Chondrocyte (in vitro differentiated cells): Measurements from ENCODE around the gene ARL4D. TPM values are rescaled to one million over a fixed set of nuclear protein-coding genes. Genes with fewer than 3 reads are reported as not detected.

Experiments
- DNase-seq: peaks from one replicate; pipeline ENCODE4 v3.0.0; 2021; ENCODE audit warnings: mixed read lengths, low spot score
- H3K27ac Mint-ChIP-seq: one replicate; pipeline ENCODE4 v1.8.0; 2021; ENCODE audit warnings: mild to moderate bottlenecking, moderate library complexity, mixed read lengths; ENCODE audit not compliant: unreplicated experiment
- H3K27me3 Mint-ChIP-seq: 2 replicates; pipeline ENCODE4 v1.8.0; 2021; ENCODE audit warnings: low read depth, mixed read lengths
- H3K36me3 Mint-ChIP-seq: 2 replicates; pipeline ENCODE4 v1.8.0; 2021; ENCODE audit warnings: low read depth, mixed read lengths
- H3K4me1 Mint-ChIP-seq: 2 replicates; pipeline ENCODE4 v1.8.0; 2021; ENCODE audit warnings: low read depth, mild to moderate bottlenecking, mixed read lengths
- H3K4me3 Mint-ChIP-seq: one replicate; pipeline ENCODE4 v1.8.0; 2021; ENCODE audit warnings: mild to moderate bottlenecking, moderate library complexity, mixed read lengths; ENCODE audit not compliant: unreplicated experiment
- H3K9me3 Mint-ChIP-seq: 2 replicates; pipeline ENCODE4 v1.8.0; 2021; ENCODE audit warnings: low read depth, mixed read lengths
- CTCF ChIP-seq: fragments of 200-600 bp; sonication (generic); IDR thresholded peaks from 2 replicates; pipeline ENCODE4 v1.5.0; 2021; ENCODE audit warnings: antibody characterized with exemption, mild to moderate bottlenecking, moderate library complexity
- total RNA-seq: library from RNA; stranded (reverse); gene quantifications from 3 replicates; pipeline ENCODE4 v1.2.1, GENCODE V29; 2021

The ARL4D gene
- total RNA-seq, 1 donor from 2014 or later, result 37.5 TPM

DNA sequence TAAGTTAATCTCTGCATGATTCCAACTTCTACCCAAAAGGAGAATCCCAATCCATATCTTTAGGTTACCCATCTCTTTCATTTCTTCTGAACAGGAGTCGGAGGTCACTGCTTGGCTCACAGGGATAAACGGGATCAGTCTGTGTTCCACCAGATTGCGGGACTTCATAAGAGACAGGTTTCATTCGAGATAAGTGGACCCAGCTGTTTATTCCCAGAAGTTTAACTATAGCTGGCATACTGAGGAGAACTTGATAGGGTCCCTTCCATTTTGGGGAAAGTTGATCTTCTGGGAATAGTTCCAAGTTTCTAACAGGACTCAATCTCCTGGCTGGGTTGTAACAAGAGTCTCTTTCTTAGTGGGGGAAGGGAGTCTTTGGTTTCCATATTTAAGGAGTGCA, 45.4 kb upstream of the ARL4D start:
- Mint-ChIP-seq H3K36me3 (peaks cover 14% of the 10 kb centered on the region), H3K4me3 (no peak overlapping the region), H3K4me1 (peaks cover 30% of the 10 kb centered on the region), H3K9me3 (peaks cover 15% of the 10 kb centered on the region), H3K27me3 (no peaks in the 10 kb centered on the region), H3K27ac (no peak overlapping the region)
- no peak for DNase-seq
- TF ChIP-seq CTCF, result no peak

DNA sequence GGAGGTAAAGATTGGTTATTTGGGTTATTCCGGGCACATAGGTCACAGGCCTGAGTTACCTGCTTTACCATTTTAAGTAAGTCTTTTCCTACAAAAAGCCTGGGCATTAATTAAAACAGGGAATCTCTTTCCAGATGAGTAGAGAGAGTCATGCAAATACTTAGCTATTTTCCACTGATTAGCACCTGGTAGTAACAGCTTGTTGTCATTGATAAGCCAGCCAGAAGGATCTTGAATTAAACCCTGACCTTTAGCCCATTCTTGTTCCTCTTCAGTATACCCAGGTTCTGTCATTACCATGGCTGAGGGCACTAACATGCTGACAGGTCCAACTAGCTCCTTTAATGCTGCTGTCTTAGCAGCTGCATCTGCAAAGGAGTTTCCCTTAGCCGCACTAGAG, 44.4 kb upstream of the ARL4D start:
- Mint-ChIP-seq H3K27me3 (no peaks in the 10 kb centered on the region), H3K36me3 (peaks cover 11% of the 10 kb centered on the region), H3K4me1 (peaks cover 34% of the 10 kb centered on the region), H3K4me3 (no peak overlapping the region), H3K9me3 (peaks cover 10% of the 10 kb centered on the region), H3K27ac (no peak overlapping the region)
- no peak for TF ChIP-seq CTCF
- DNase-seq, result no peak

DNA sequence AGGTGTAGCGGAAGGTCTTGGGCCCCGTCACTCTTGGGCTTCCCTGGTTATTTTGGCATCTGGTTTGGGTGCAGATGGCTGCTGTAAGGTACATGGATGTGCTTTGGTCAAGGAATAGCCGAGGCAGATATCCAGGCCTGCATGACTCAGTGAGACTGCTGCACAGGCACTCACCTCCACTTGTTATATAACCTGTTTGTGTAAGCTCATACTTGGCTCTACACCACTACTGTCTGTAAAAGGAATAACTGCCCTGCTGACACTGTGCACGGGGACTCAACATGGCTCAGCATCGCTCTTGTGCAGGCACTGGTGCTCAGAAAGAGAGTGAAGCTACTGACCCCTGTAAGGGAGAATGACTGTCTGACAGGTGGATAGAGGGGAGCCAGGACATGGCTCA, 42.3 kb upstream of the ARL4D start:
- DNase-seq, result no peak
- H3K4me3 Mint-ChIP-seq, result no peak overlapping the region
- peaks cover 39% of the 10 kb centered on the region for H3K4me1 Mint-ChIP-seq
- no peaks in the 10 kb centered on the region for H3K9me3 Mint-ChIP-seq
- TF ChIP-seq CTCF, result no peak
- peak overlapping the region; percentile 95 for H3K27ac Mint-ChIP-seq
- no peaks in the 10 kb centered on the region for H3K36me3 Mint-ChIP-seq
- no peaks in the 10 kb centered on the region for H3K27me3 Mint-ChIP-seq

- Mint-ChIP-seq H3K9me3 (no peaks in the 10 kb centered on the region), H3K36me3 (no peaks in the 10 kb centered on the region), H3K27ac (peak overlapping the region; percentile 95), H3K4me1 (peaks cover 39% of the 10 kb centered on the region), H3K4me3 (peak overlapping the region; percentile 18), H3K27me3 (no peaks in the 10 kb centered on the region)
- no peak for TF ChIP-seq CTCF
- no peak for DNase-seq
Observed at GRCh38 chr17:43356999-43357398, 41.8 kb upstream of the ARL4D start.

DNA sequence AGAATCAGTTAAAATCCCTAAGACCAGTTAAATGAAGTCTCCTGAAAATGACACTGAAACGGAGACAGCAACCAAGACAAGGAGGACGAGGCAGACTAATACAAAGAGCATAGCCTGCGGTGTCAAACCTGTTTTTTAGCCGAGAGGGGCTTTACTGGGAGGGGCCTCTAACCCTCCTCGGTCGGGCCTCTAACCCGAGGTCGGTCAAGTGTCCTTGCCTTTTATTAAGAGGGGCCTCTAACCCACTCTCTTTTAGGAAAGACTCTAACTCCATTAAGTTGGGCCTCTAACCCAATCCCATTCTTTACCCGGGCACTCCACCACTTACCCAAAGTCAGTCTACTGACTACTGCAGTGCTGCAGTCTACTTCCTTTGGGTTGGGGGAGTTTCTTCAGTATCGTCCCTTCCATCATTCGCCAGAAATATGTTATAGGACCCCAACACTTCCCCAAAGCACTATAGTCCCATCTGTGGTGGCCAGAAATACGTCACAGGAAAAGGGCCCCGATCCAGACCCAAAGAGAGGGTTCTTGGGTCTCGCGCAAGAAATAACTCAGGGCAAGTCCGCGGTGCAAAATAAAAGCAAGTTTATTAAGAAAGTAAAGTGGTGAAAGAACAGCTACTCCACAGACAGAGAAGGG, 39.2 kb upstream of the ARL4D start:
- peaks cover 2% of the 10 kb centered on the region for H3K36me3 Mint-ChIP-seq

More for the DNA sequence above, 39.2 kb upstream of the ARL4D start:
- peaks cover 29% of the 10 kb centered on the region for H3K4me1 Mint-ChIP-seq
- H3K9me3 Mint-ChIP-seq, result no peaks in the 10 kb centered on the region
- H3K27ac Mint-ChIP-seq, result peak overlapping the region; percentile 99
- peak overlapping the region; percentile 69 for H3K4me3 Mint-ChIP-seq
- TF ChIP-seq CTCF, result no peak
- no peak for DNase-seq
- no peaks in the 10 kb centered on the region for H3K27me3 Mint-ChIP-seq
